H1 (cell line): ENCODE measurements around the gene CTSL. TPM values are rescaled to one million over a fixed set of nuclear protein-coding genes. Genes with fewer than 3 reads are reported as not detected.

Experiments
- CTCF ChIA-PET: fragments of 300-600 bp; sonication (Branson Sonifier 250); formaldehyde crosslinking; loops from one replicate; lab custom pipeline; 2021; ENCODE audit not compliant: partially characterized antibody; lab: Charles Lee
- POLR2A ChIA-PET: fragments of 300-600 bp; sonication (Branson Sonifier 250); formaldehyde crosslinking; loops from one replicate; lab custom pipeline; 2021; ENCODE audit warnings: inconsistent platforms; ENCODE audit not compliant: partially characterized antibody; lab: Charles Lee
- DNase-seq, 2 experiments: peaks; one replicate each; pipeline versions ENCODE4 v3.0.0 to v3.0.0-alpha.2; 2010 to 2022; ENCODE audit warnings: low spot score in 2 of 2, low read depth in 1 of 2, mixed read lengths in 1 of 2
- FAIRE-seq: peaks from 2 replicates; lab custom pipeline; 2011; peaks lifted over from hg19 to GRCh38; lab: Jason Lieb, UNC
- H2AFZ ChIP-seq: 2 replicates; pipeline ENCODE4 v1.8.1; 2012; ENCODE audit warnings: low read length, inconsistent platforms
- H2AK5ac ChIP-seq: 2 replicates; pipeline ENCODE4 v1.6.1; 2013; ENCODE audit warnings: low read depth, low read length
- H2BK120ac ChIP-seq: replicated peaks from 2 replicates; pipeline ENCODE3; 2013; ENCODE audit warnings: low read depth, low read length, inconsistent platforms
- H2BK12ac ChIP-seq: 2 replicates; pipeline ENCODE4 v1.6.1; 2013; ENCODE audit warnings: low read depth, low read length
- H2BK15ac ChIP-seq: 2 replicates; pipeline ENCODE4 v1.6.1; 2013; ENCODE audit warnings: low read length
- H2BK20ac ChIP-seq: 2 replicates; pipeline ENCODE4 v1.6.1; 2013; ENCODE audit warnings: low read length
- H2BK5ac ChIP-seq: 2 replicates; pipeline ENCODE4 v1.6.1; 2013; ENCODE audit warnings: low read depth, low read length
- H3K14ac ChIP-seq: 2 replicates; pipeline ENCODE4 v1.6.1; 2013; ENCODE audit warnings: inconsistent platforms; ENCODE audit not compliant: insufficient read length
- H3K18ac ChIP-seq: 2 replicates; pipeline ENCODE4 v1.6.1; 2013; ENCODE audit warnings: low read length; ENCODE audit errors: extremely low read depth
- H3K23ac ChIP-seq: 2 replicates; pipeline ENCODE4 v1.6.1; 2013; ENCODE audit warnings: inconsistent platforms; ENCODE audit not compliant: insufficient read length
- H3K23me2 ChIP-seq: 2 replicates; pipeline ENCODE4 v1.6.1; 2013; ENCODE audit warnings: low read depth, low read length
- H3K27ac ChIP-seq: 2 replicates; pipeline ENCODE4 v1.6.1; 2011; ENCODE audit warnings: low read depth, low read length, inconsistent platforms
- H3K27me3 ChIP-seq, 4 experiments: replicated peaks in 1 of 4; 1 replicate in 1 of 4; 2 replicates in 3 of 4; pipeline versions ENCODE4 v1.6.1 to v1.8.1; 2011 to 2013; ENCODE audit warnings: low read length in 3 of 4, mild to moderate bottlenecking in 3 of 4, inconsistent platforms in 2 of 4, mixed read lengths in 2 of 4, moderate library complexity in 1 of 4; ENCODE audit not compliant: control insufficient read depth in 3 of 4, insufficient read depth in 3 of 4; ENCODE audit errors: extremely low read depth in 1 of 4
- H3K36me3 ChIP-seq, 4 experiments: 2 replicates each; pipeline versions ENCODE4 v1.6.1 to v1.8.1; 2011 to 2013; ENCODE audit warnings: mild to moderate bottlenecking in 4 of 4, low read length in 3 of 4, moderate library complexity in 2 of 4, control low read depth in 1 of 4, inconsistent platforms in 1 of 4; ENCODE audit not compliant: insufficient read depth in 4 of 4, control insufficient read depth in 2 of 4
- H3K4ac ChIP-seq: replicated peaks from 2 replicates; pipeline ENCODE3; 2013; ENCODE audit warnings: low read length, low read depth, mixed read lengths, inconsistent platforms; ENCODE audit not compliant: insufficient read length
- H3K4me1 ChIP-seq, 4 experiments: replicated peaks in 1 of 4; 1 replicate in 1 of 4; 2 replicates in 3 of 4; pipeline versions ENCODE4 v1.6.1 to v1.8.1; 2011 to 2013; ENCODE audit warnings: low read length in 3 of 4, inconsistent platforms in 2 of 4, mixed read lengths in 1 of 4; ENCODE audit not compliant: insufficient read depth in 4 of 4, control insufficient read depth in 3 of 4
- H3K4me2 ChIP-seq, 2 experiments: 2 replicates each; pipeline versions ENCODE4 v1.6.1 to v1.8.1; 2011 to 2013; ENCODE audit warnings: low read depth in 2 of 2, low read length in 2 of 2, control low read depth in 1 of 2, inconsistent platforms in 1 of 2, mild to moderate bottlenecking in 1 of 2; ENCODE audit not compliant: insufficient read depth in 1 of 2
- H3K4me3 ChIP-seq, 4 experiments: fragments of 200-600, 300-600 bp in 1 of 4; sonication (generic), shearing (Covaris generic), sonication (Bioruptor Twin) in 1 of 4; 2 replicates each; pipeline versions ENCODE4 v1.5.1 to v1.8.1; 2011 to 2016; ENCODE audit warnings: low read length in 4 of 4, low read depth in 3 of 4, control low read depth in 2 of 4, inconsistent platforms in 2 of 4, mild to moderate bottlenecking in 2 of 4, mixed read lengths in 1 of 4, moderate library complexity in 1 of 4; ENCODE audit not compliant: insufficient read depth in 2 of 4; ENCODE audit errors: extremely low read depth in 1 of 4
- H3K56ac ChIP-seq: replicated peaks from 2 replicates; pipeline ENCODE3; 2013; ENCODE audit warnings: low read depth, mild to moderate bottlenecking, mixed read lengths, low read length, inconsistent platforms; ENCODE audit not compliant: insufficient read length
- H3K79me1 ChIP-seq: 2 replicates; pipeline ENCODE4 v1.6.1; 2013; ENCODE audit warnings: low read depth, low read length, control low read depth
- H3K79me2 ChIP-seq, 2 experiments: 2 replicates each; pipeline versions ENCODE4 v1.6.1 to v1.8.1; 2012 to 2013; ENCODE audit warnings: low read length in 2 of 2, mild to moderate bottlenecking in 2 of 2, inconsistent platforms in 1 of 2; ENCODE audit not compliant: insufficient read depth in 2 of 2, control insufficient read depth in 1 of 2
- H3K9ac ChIP-seq, 4 experiments: replicated peaks in 1 of 4; 1 replicate in 1 of 4; 2 replicates in 3 of 4; pipeline versions ENCODE4 v1.6.1 to v1.8.1; 2011 to 2013; ENCODE audit warnings: low read depth in 3 of 4, low read length in 3 of 4, control low read depth in 2 of 4, mild to moderate bottlenecking in 2 of 4, moderate library complexity in 2 of 4, inconsistent platforms in 1 of 4; ENCODE audit errors: extremely low read depth in 1 of 4
- H3K9me3 ChIP-seq, 2 experiments: 2 replicates each; pipeline versions ENCODE4 v1.6.1 to v1.8.1; 2012 to 2013; ENCODE audit warnings: mild to moderate bottlenecking in 2 of 2, moderate library complexity in 2 of 2, control low read depth in 1 of 2, inconsistent platforms in 1 of 2, low read depth in 1 of 2, low read length in 1 of 2, mixed read lengths in 1 of 2; ENCODE audit not compliant: insufficient read depth in 2 of 2
- H4K20me1 ChIP-seq, 2 experiments: replicated peaks in 1 of 2; 2 replicates each; pipeline versions ENCODE3 to v1.8.1; 2011 to 2013; ENCODE audit warnings: inconsistent platforms in 2 of 2, low read length in 2 of 2, mild to moderate bottlenecking in 1 of 2; ENCODE audit not compliant: insufficient read depth in 2 of 2, control insufficient read depth in 1 of 2
- H4K5ac ChIP-seq: 2 replicates; pipeline ENCODE4 v1.6.1; 2013; ENCODE audit warnings: low read length, low read depth, mixed read lengths, inconsistent platforms; ENCODE audit not compliant: insufficient read length
- H4K8ac ChIP-seq: 2 replicates; pipeline ENCODE4 v1.8.0; 2013; ENCODE audit warnings: mild to moderate bottlenecking, moderate library complexity, low read length, inconsistent platforms; ENCODE audit not compliant: insufficient read depth; ENCODE audit errors: extremely low read depth
- H4K91ac ChIP-seq: replicated peaks from 2 replicates; pipeline ENCODE3; 2013; ENCODE audit warnings: low read length, mixed read lengths, inconsistent platforms; ENCODE audit not compliant: insufficient read length
- BACH1 ChIP-seq: IDR thresholded peaks from 2 replicates; pipeline ENCODE4 v1.6.1; 2012; ENCODE audit warnings: low read length, improper control_type of control experiment
- KDM4A ChIP-seq: IDR thresholded peaks from one replicate; pipeline ENCODE4 v1.7.1; 2012; ENCODE audit warnings: low read depth, mild to moderate bottlenecking, moderate library complexity, low read length, inconsistent platforms; ENCODE audit not compliant: severe bottlenecking
- RFX5 ChIP-seq: IDR thresholded peaks from 2 replicates; pipeline ENCODE4 v1.6.1; 2011; ENCODE audit warnings: low read depth, low read length, improper control_type of control experiment, borderline replicate concordance
- WGBS, 2 experiments: shearing (Covaris generic) in 1 of 2; methylation state at CpG; one replicate each; pipeline versions ENCODE4 v1.1.6 to v1.1.7; 2013 to 2015; ENCODE audit warnings: low lambda C conversion rate in 2 of 2, mixed read lengths in 2 of 2, inconsistent platforms in 1 of 2, low coverage in 1 of 2, missing lambda C conversion rate in 1 of 2; ENCODE audit not compliant: insufficient replicate concordance in 2 of 2, insufficient coverage in 1 of 2, insufficient read length in 1 of 2; ENCODE audit errors: extremely low coverage in 1 of 2, missing lambda C conversion rate in 1 of 2; 5-methylcytosine and 5-hydroxymethylcytosine counted together
- polyA plus RNA-seq, 7 experiments: library from polyadenylated mRNA; depleted of rRNA in 3 of 7; stranded (reverse) in 5 of 7; unstranded in 2 of 7; fragments of >200 nt in 5 of 7; fragments of 200-250 nt in 2 of 7; gene quantifications; 1 replicate in 5 of 7; 2 replicates in 1 of 7; 4 replicates in 1 of 7; pipeline versions ENCODE4 v1.2.1 to v1.2.3, GENCODE V29; 2011 to 2013; ENCODE audit warnings: missing spikeins in 2 of 7, mixed read lengths in 2 of 7
- total RNA-seq: library from RNA; stranded (reverse); fragmentation: NEBNext Ultra II Directional; extraction: Animal tissue kit (Norgen Biotek cat#: 25700); gene quantifications from 2 replicates; pipeline ENCODE4 v1.2.1, GENCODE V29; 2021

Gene CTSL
- total and polyA plus RNA-seq, 2 of the 8 experiments (the other 6 are each of a cell fraction or from before 2014, with no cell fraction given), result 34.2 to 38.2 TPM

GRCh38 chr9:87725356-87725899 lies 491 bp upstream of the CTSL start:
- Histone ChIP-seq H3K4me2 (peak overlapping the region; percentile 55 to 97), H3K56ac (peak overlapping the region; percentile 21), H4K91ac (no peak overlapping the region), H3K27ac (no peak overlapping the region), H2AK5ac (no peak overlapping the region), H2BK20ac (no peak overlapping the region), H3K14ac (no peak overlapping the region), H3K23me2 (peaks cover 5% of the 10 kb centered on the region), H3K4me1 (no peaks in the 10 kb centered on the region; a peak in 3 of 7 replicates), H3K36me3 (peaks cover 0 to 6% (median 0%) of the 10 kb centered on the region in 4 experiments; a peak in 2 of 8 replicates), H4K8ac (peak overlapping the region; percentile 62), H3K18ac (0 out of 2 replicates have a peak overlapping the region, but pooled peaks have one; percentile 24), H3K4ac (no peak overlapping the region), H3K4me3 (peak overlapping the region; percentile 53 to 76 (median 62)), H3K9ac (peak overlapping the region in 1 of 4 experiments; percentile 25; a peak in 1 of 7 replicates), H2BK12ac (peak overlapping the region; percentile 71), H2AFZ (peak overlapping the region; percentile 85), H4K5ac (no peak overlapping the region), H3K27me3 (no peaks in the 10 kb centered on the region; a peak in 1 of 7 replicates), H2BK15ac (no peak overlapping the region), H2BK120ac (no peak overlapping the region), H3K23ac (no peak overlapping the region), H4K20me1 (no peaks in the 10 kb centered on the region), H3K79me1 (no peaks in the 10 kb centered on the region; the same call in 1 of the 2 replicates), H3K9me3 (no peaks in the 10 kb centered on the region), H3K79me2 (no peaks in the 10 kb centered on the region), H2BK5ac (no peak overlapping the region)
- CTCF ChIA-PET, result interaction anchor here (0.8 to 8.7 kb wide), 9 partner anchors 12 to 1839 kb away, joined by 3 to 67 read pairs (median 3); no protein-coding TSS in a partner anchor
- no peak for FAIRE-seq
- TF ChIP-seq BACH1 (peak; percentile 21; the same call in 1 of the 2 replicates), KDM4A (peak; percentile 30), RFX5 (no peak)
- POLR2A ChIA-PET, result interaction anchor here (1.2 to 1.4 kb wide), 3 partner anchors 14 to 88 kb away, joined by 3 to 4 read pairs (median 4); no protein-coding TSS in a partner anchor
- DNase-seq, result no peak
- WGBS, 2 experiments, result 3% methylated on average over 25 of the region's 25 CpGs; no CpG with 5 or more reads in 1 of the 2 experiments
